Measurements from ENCODE around the gene HSPA5.
"Not testable (repeated sequence)": the region's sequence is repeated elsewhere in the genome, so short reads cannot be mapped to it uniquely, and the experiment has no call there.

The HSPA5 gene

GRCh38 chr9:125241000-125241862 is at the start of gene HSPA5:
Gene HSPA5, minus strand, starts transcription at chr9:125241343. Its CDS starts 217 bp downstream, at chr9:125241126.
- DNase-seq = peak; percentile 98

- not testable (repeated sequence) for DNase-seq
Measured at GRCh38 chr9:125286935-125287433, 45.8 kb upstream of the HSPA5 start.

GRCh38 chr9:125284855-125285254 is 43.7 kb upstream of the HSPA5 start:
- DNase-seq = no peak

GRCh38 chr9:125280945-125281344 is 39.8 kb upstream of the HSPA5 start:
- no peak for DNase-seq

GRCh38 chr9:125277411-125277810 is 36.3 kb upstream of the HSPA5 start:
- no peak for DNase-seq

GRCh38 chr9:125276771-125277170 is 35.6 kb upstream of the HSPA5 start:
- DNase-seq = no peak

- no peak for DNase-seq
Measured at GRCh38 chr9:125272697-125273096, 31.6 kb upstream of the HSPA5 start.

- DNase-seq = no peak
Measured at GRCh38 chr9:125271081-125271480, 29.9 kb upstream of the HSPA5 start.

- DNase-seq = no peak
Measured at GRCh38 chr9:125269014-125269397, 27.9 kb upstream of the HSPA5 start.

GRCh38 chr9:125268394-125269013 is 27.4 kb upstream of the HSPA5 start:
- no peak for DNase-seq

- DNase-seq = not testable (repeated sequence)
Measured at GRCh38 chr9:125264068-125264467, 22.9 kb upstream of the HSPA5 start.

GRCh38 chr9:125262294-125262991 is 21.3 kb upstream of the HSPA5 start:
- no peak for DNase-seq

GRCh38 chr9:125261501-125262293 is 20.6 kb upstream of the HSPA5 start, which contains the start of gene GAPVD1:
Gene GAPVD1, plus strand, starts transcription at chr9:125261826. Its CDS starts 37,096 bp downstream, at chr9:125298922.
- DNase-seq = peak; percentile 87

GRCh38 chr9:125260561-125260960 is 19.4 kb upstream of the HSPA5 start:
- DNase-seq = no peak

- DNase-seq = peak; percentile 82
Measured at GRCh38 chr9:125258832-125259534, 17.8 kb upstream of the HSPA5 start.

- DNase-seq = no peak
Measured at GRCh38 chr9:125258160-125258785, 17.1 kb upstream of the HSPA5 start.

GRCh38 chr9:125255781-125256391 is 14.7 kb upstream of the HSPA5 start:
- no peak for DNase-seq

- no peak for DNase-seq
Measured at GRCh38 chr9:125254231-125254630, 13.1 kb upstream of the HSPA5 start.

GRCh38 chr9:125246261-125246667 is 5.1 kb upstream of the HSPA5 start:
- no peak for DNase-seq

GRCh38 chr9:125243792-125244260 is 2.7 kb upstream of the HSPA5 start:
- no peak for DNase-seq

All from GF-D8 (cell line).